ENCODE measurements around the gene CACNA1D. TPM values are rescaled to one million over a fixed set of nuclear protein-coding genes. Genes with fewer than 3 reads are reported as not detected.

Gene CACNA1D
- total RNA-seq, 1 donor from 2014 or later = 1.9 TPM

- no peaks in the 10 kb centered on the region for H3K27me3 Mint-ChIP-seq
- no peak for DNase-seq
- no peak overlapping the region for H3K4me3 Mint-ChIP-seq
- no peak for ATAC-seq (ENCODE audit: low read depth)
- intact Hi-C loops (cut with micrococcal nuclease) = no loop called here
- ChIA-PET CTCF (no interaction called here), POLR2A (no interaction called here)
- H3K36me3 Mint-ChIP-seq (ENCODE audit: low read depth) = no peaks in the 10 kb centered on the region
- peaks cover 8% of the 10 kb centered on the region for H3K4me1 Mint-ChIP-seq
- H3K9me3 Mint-ChIP-seq = no peaks in the 10 kb centered on the region
- no peak overlapping the region for H3K27ac Mint-ChIP-seq
- no peak for TF ChIP-seq CTCF (IDR thresholded peaks at IDR 0.05)
These were observed 95.4 kb downstream of the CACNA1D start for GRCh38 chr3:53589806-53590205.

- ChIA-PET CTCF (no interaction called here), POLR2A (no interaction called here)
- H3K27ac Mint-ChIP-seq = no peak overlapping the region
- no peak overlapping the region for H3K4me3 Mint-ChIP-seq
- no peaks in the 10 kb centered on the region for H3K9me3 Mint-ChIP-seq
- H3K4me1 Mint-ChIP-seq = peaks cover 8% of the 10 kb centered on the region
- DNase-seq = no peak
- intact Hi-C loops (cut with micrococcal nuclease) = no loop called here
- ATAC-seq (ENCODE audit: low read depth) = no peak
- H3K36me3 Mint-ChIP-seq (ENCODE audit: low read depth) = no peaks in the 10 kb centered on the region
- TF ChIP-seq CTCF (IDR thresholded peaks at IDR 0.05) = no peak
- H3K27me3 Mint-ChIP-seq = no peaks in the 10 kb centered on the region
These were observed 96.2 kb downstream of the CACNA1D start for GRCh38 chr3:53590606-53591005.

GRCh38 chr3:53591646-53592045 is 97.2 kb downstream of the CACNA1D start:
- Mint-ChIP-seq H3K36me3 (ENCODE audit: low read depth) (no peaks in the 10 kb centered on the region), H3K9me3 (no peaks in the 10 kb centered on the region), H3K27me3 (no peaks in the 10 kb centered on the region), H3K27ac (no peak overlapping the region), H3K4me1 (peaks cover 8% of the 10 kb centered on the region), H3K4me3 (no peak overlapping the region)
- POLR2A ChIA-PET = no interaction called here
- CTCF ChIA-PET = no interaction called here
- ATAC-seq (ENCODE audit: low read depth) = no peak
- DNase-seq = no peak
- no peak for TF ChIP-seq CTCF (IDR thresholded peaks at IDR 0.05)
- intact Hi-C loops (cut with micrococcal nuclease) = no loop called here

GRCh38 chr3:53592862-53593261 is 98.5 kb downstream of the CACNA1D start:
- no peak for TF ChIP-seq CTCF (IDR thresholded peaks at IDR 0.05)
- ChIA-PET CTCF (no interaction called here), POLR2A (no interaction called here)
- no peak overlapping the region for H3K4me3 Mint-ChIP-seq
- H3K27ac Mint-ChIP-seq = no peak overlapping the region
- intact Hi-C loops (cut with micrococcal nuclease) = no loop called here
- DNase-seq (no peak), ATAC-seq (ENCODE audit: low read depth) (peak; percentile 31)
- H3K4me1 Mint-ChIP-seq = peaks cover 8% of the 10 kb centered on the region
- H3K27me3 Mint-ChIP-seq = no peaks in the 10 kb centered on the region
- H3K9me3 Mint-ChIP-seq = no peaks in the 10 kb centered on the region
- H3K36me3 Mint-ChIP-seq (ENCODE audit: low read depth) = no peaks in the 10 kb centered on the region

GRCh38 chr3:53593611-53594010 is 99.2 kb downstream of the CACNA1D start:
- intact Hi-C loops (cut with micrococcal nuclease) = no loop called here
- H3K9me3 Mint-ChIP-seq = no peaks in the 10 kb centered on the region
- no peak overlapping the region for H3K27ac Mint-ChIP-seq
- H3K36me3 Mint-ChIP-seq (ENCODE audit: low read depth) = no peaks in the 10 kb centered on the region
- ChIA-PET POLR2A (no interaction called here), CTCF (no interaction called here)
- H3K27me3 Mint-ChIP-seq = no peaks in the 10 kb centered on the region
- no peak for TF ChIP-seq CTCF (IDR thresholded peaks at IDR 0.05)
- DNase-seq = no peak
- H3K4me3 Mint-ChIP-seq = no peak overlapping the region
- H3K4me1 Mint-ChIP-seq = peaks cover 8% of the 10 kb centered on the region
- no peak for ATAC-seq (ENCODE audit: low read depth)

All from activated B cell treated with CpG ODN at 0.5 μM for 24 hours (primary cell).